GM12864 (cell line): ENCODE results near the gene SLC9B1.

Experiments
- DNase-seq: peaks from one replicate; pipeline ENCODE4 v3.0.0-alpha.2; 2011; ENCODE audit warnings: low read depth
- H3K4me3 ChIP-seq: 2 replicates; pipeline ENCODE4 v1.5.1; 2011; ENCODE audit warnings: mild to moderate bottlenecking, low read depth, low read length, control low read depth
- CTCF ChIP-seq: IDR thresholded peaks from 2 replicates; pipeline ENCODE4 v1.5.1; 2011; ENCODE audit warnings: low read depth, mild to moderate bottlenecking, moderate library complexity, low read length, control low read depth, inconsistent platforms; ENCODE audit errors: missing control alignments

Gene SLC9B1

GRCh38 chr4:102860611-102861324, 158.7 kb downstream of the SLC9B1 start:
- H3K4me3 ChIP-seq: no peak overlapping the region
- DNase-seq: no peak
- TF ChIP-seq CTCF: no peak

DNA sequence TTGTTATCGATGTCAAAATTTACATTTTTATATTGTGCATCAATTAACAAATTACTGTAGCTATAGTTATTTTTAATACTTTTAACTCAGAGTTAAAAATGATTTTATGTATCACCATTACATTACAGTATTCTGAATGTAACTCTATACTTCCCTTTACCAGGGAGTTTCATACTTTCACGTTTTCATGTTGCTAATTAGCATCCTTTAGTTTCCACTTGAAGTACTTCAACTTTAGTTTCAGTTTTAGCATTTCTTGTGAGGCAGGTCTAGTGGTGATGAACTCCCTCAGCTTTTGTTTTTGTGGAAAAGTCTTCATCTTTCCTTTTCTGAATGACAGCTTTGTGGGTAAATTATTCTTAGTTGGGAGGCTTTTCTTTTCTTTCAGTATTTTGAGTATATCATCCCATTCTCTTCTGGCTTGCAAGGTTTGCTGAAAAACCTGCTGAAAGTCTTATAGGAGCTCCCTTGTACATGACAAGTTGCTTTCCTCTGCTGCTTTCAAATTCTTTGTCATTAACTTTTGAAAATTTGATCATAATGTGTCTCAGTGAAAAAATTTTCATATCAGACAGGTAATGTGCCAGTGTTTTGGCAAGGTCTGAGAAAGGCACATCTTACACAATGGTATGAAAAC, 160.6 kb downstream of the SLC9B1 start:
- no peak for TF ChIP-seq CTCF
- DNase-seq: no peak
- no peak overlapping the region for H3K4me3 ChIP-seq
